ENCODE data around the gene FLVCR1. TPM values are rescaled to one million over a fixed set of nuclear protein-coding genes. Genes with fewer than 3 reads are reported as not detected.

Gene FLVCR1
- total RNA-seq, 2 experiments from 2014 or later = 16.5 to 22.4 TPM

- ChIA-PET POLR2A (no interaction called here), CTCF (ENCODE audit: unreplicated experiment) (no interaction called here)
- intact Hi-C loops (cut with micrococcal nuclease; ENCODE audit: unreplicated experiment) = no loop called here
- Histone ChIP-seq H3K4me1 (ENCODE audit: insufficient read depth, low read length, poor library complexity, severe bottlenecking) (no peaks in the 10 kb centered on the region), H3K27ac (ENCODE audit: low read depth, low read length, poor library complexity, severe bottlenecking) (no peak overlapping the region), H2AFZ (ENCODE audit: low read length) (no peak overlapping the region), H3K9me3 (ENCODE audit: low read length) (no peaks in the 10 kb centered on the region), H3K79me2 (ENCODE audit: insufficient read depth, low read depth, low read length) (no peaks in the 10 kb centered on the region), H3K9me2 (ENCODE audit: insufficient read depth, low read length) (no peaks in the 10 kb centered on the region), H3K4me3 (ENCODE audit: low read depth, low read length, poor library complexity, severe bottlenecking) (no peak overlapping the region), H3K36me3 (ENCODE audit: insufficient read depth, low read length) (peaks cover 84% of the 10 kb centered on the region), H4K20me1 (ENCODE audit: insufficient read depth, low read length) (no peaks in the 10 kb centered on the region), H3K4me2 (ENCODE audit: low read length) (no peak overlapping the region)
- no peak for DNase-seq (ENCODE audit: low spot score)
- TF ChIP-seq CTCF (conservative IDR thresholded peaks at IDR 0.05; ENCODE audit: low read length) = no peak
- no peak for TF ChIP-seq EZH2phosphoT487 (IDR thresholded peaks at IDR 0.05; ENCODE audit: borderline replicate concordance, low read depth, low read length)
- no TSS peak for BruUV-seq (replicated peaks)
Observed at GRCh38 chr1:212878418-212878817, 20.3 kb downstream of the FLVCR1 start.

GRCh38 chr1:212879947-212880690 lies 22.0 kb downstream of the FLVCR1 start:
- Histone ChIP-seq H3K79me2 (ENCODE audit: insufficient read depth, low read depth, low read length) (no peaks in the 10 kb centered on the region), H4K20me1 (ENCODE audit: insufficient read depth, low read length) (no peaks in the 10 kb centered on the region), H3K4me1 (ENCODE audit: insufficient read depth, low read length, poor library complexity, severe bottlenecking) (no peaks in the 10 kb centered on the region), H3K9me3 (ENCODE audit: low read length) (no peaks in the 10 kb centered on the region), H3K36me3 (ENCODE audit: insufficient read depth, low read length) (peaks cover 84% of the 10 kb centered on the region), H3K27ac (ENCODE audit: low read depth, low read length, poor library complexity, severe bottlenecking) (no peak overlapping the region), H3K4me3 (ENCODE audit: low read depth, low read length, poor library complexity, severe bottlenecking) (no peak overlapping the region), H2AFZ (ENCODE audit: low read length) (no peak overlapping the region), H3K9me2 (ENCODE audit: insufficient read depth, low read length) (no peaks in the 10 kb centered on the region), H3K4me2 (ENCODE audit: low read length) (no peak overlapping the region)
- ChIA-PET POLR2A (interaction anchor here (0.6 to 1.5 kb wide), 3 partner anchors 15 to 79 kb away, joined by 3 to 7 read pairs (median 3); no protein-coding TSS in a partner anchor), CTCF (ENCODE audit: unreplicated experiment) (no interaction called here)
- BruUV-seq (replicated peaks) = no TSS peak
- no peak for DNase-seq (ENCODE audit: low spot score)
- TF ChIP-seq EZH2phosphoT487 (IDR thresholded peaks at IDR 0.05; ENCODE audit: borderline replicate concordance, low read depth, low read length) (no peak), CTCF (conservative IDR thresholded peaks at IDR 0.05; ENCODE audit: low read length) (no peak)
- intact Hi-C loops (cut with micrococcal nuclease; ENCODE audit: unreplicated experiment) = no loop called here

GRCh38 chr1:212884592-212884991 lies 26.5 kb downstream of the FLVCR1 start:
- DNase-seq (ENCODE audit: low spot score) = no peak
- no TSS peak for BruUV-seq (replicated peaks)
- CTCF ChIA-PET (ENCODE audit: unreplicated experiment) = no interaction called here
- Histone ChIP-seq H3K4me1 (ENCODE audit: insufficient read depth, low read length, poor library complexity, severe bottlenecking) (no peaks in the 10 kb centered on the region), H3K9me3 (ENCODE audit: low read length) (no peaks in the 10 kb centered on the region), H3K79me2 (ENCODE audit: insufficient read depth, low read depth, low read length) (no peaks in the 10 kb centered on the region), H2AFZ (ENCODE audit: low read length) (no peak overlapping the region), H3K4me2 (ENCODE audit: low read length) (no peak overlapping the region), H3K9me2 (ENCODE audit: insufficient read depth, low read length) (no peaks in the 10 kb centered on the region), H3K27ac (ENCODE audit: low read depth, low read length, poor library complexity, severe bottlenecking) (no peak overlapping the region), H3K4me3 (ENCODE audit: low read depth, low read length, poor library complexity, severe bottlenecking) (no peak overlapping the region), H3K36me3 (ENCODE audit: insufficient read depth, low read length) (peaks cover 93% of the 10 kb centered on the region), H4K20me1 (ENCODE audit: insufficient read depth, low read length) (no peaks in the 10 kb centered on the region)
- intact Hi-C loops (cut with micrococcal nuclease; ENCODE audit: unreplicated experiment) = no loop called here
- TF ChIP-seq EZH2phosphoT487 (IDR thresholded peaks at IDR 0.05; ENCODE audit: borderline replicate concordance, low read depth, low read length) = no peak
- no peak for TF ChIP-seq CTCF (conservative IDR thresholded peaks at IDR 0.05; ENCODE audit: low read length)
- POLR2A ChIA-PET = no interaction called here
